GM21381 (cell line): Measurements from ENCODE around the gene ARG1.
"Not testable (repeated sequence)": the region's sequence is repeated elsewhere in the genome, so short reads cannot be mapped to it uniquely, and the experiment has no call there.

Experiments
- ATAC-seq: cut with Tn5 transposase; IDR thresholded peaks from one replicate; pipeline ENCODE4 v1.9.1; 2021; ENCODE audit warnings: mild to moderate bottlenecking, moderate library complexity; ENCODE audit not compliant: unreplicated experiment

The ARG1 gene

DNA sequence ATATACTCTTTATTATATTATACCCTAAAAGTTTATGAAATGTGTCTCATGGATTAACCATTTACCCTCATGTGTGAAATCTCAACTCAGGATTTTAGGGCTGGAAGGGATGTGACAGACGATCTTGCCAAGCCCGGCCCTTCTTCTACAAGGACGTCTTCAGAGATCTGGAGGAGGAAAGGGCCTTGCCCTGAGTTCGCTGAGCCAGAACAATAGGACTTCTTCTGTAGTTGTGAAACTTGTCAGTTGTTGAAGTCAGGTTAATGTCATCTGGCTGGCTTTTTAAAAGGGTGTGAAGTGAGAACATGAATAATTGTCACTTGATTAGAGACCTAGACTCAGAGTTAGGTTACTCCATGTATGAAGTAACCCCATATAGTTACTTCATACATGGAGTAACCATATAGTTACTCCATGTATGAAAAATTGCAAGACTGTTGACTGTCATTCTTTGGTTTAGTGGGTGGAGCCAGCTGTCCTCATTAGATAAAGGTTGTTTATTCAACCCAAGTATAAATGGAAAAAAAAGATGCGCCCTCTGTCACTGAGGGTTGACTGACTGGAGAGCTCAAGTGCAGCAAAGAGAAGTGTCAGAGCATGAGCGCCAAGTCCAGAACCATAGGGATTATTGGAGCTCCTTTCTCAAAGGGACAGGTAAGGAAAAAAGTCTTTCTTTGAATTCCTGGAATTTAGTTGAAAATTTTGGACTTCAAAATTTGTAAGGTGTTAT is at the start of gene ARG1:
Gene ARG1, plus strand, starts transcription at position 541 of the 730 bp plus-strand sequence. Its CDS starts 57 bp downstream, at position 598.
- ATAC-seq = no peak

DNA sequence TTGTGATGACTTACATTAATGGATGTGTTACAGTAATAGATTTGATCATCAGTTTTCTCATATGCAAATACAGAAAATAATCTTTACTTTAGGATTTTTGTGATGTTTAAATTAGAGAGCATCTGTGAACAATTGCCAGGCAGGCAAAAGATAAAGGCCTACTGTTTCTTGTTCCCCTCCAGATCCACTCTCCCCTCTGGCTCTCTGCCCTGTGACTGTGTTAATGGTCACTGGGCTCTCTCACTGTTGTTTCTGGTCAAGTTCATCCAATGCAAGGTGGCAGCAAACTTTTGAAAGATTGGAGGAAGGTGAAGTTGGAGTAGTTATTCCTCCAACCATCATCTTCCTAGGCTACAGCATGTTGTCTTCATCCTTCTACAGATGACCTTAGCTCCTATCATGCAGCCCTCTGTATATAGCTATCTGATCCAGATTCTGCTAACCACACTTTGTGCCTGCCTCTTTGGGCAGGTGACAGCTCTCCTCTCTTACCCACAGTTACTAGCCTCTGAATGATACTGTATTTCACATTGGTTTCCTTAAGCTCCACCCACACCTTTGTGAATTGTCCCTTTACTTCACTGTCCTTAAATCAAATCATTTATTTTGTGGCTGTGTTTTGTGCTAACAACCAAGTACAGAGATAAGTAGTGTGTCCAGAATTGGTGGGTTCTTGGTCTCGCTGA is 48.9 kb upstream of the ARG1 start:
- ATAC-seq = no peak

DNA sequence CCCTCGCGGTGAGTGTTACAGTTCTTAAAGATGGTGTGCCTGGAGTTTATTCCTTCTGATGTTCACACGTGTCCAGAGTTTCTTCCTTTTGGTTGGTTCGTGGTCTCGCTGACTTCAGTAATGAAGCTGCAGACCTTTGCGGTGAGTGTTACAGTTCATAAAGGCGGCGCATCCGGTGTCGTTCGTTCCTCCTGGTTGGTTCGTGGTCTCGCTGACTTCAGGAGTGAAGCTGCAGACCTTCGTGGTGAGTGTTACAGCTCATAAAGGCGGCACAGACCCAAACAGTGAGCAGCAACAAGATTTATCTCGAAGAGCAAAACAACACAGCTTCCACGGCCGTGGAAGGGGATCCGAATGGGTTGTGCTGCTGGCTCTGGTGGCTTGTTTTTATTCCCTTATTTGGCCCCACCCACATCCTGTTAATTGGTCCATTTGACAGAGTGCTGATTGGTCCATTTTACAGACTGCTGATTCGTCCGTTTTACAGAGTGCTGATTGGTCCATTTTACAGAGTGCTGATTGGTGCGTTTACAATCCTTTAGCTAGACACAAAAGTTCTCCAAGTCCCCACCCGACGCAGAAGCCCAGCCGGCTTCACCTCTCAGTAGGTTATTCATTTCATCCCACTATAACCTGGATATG is 48.2 kb upstream of the ARG1 start:
- no peak for ATAC-seq

DNA sequence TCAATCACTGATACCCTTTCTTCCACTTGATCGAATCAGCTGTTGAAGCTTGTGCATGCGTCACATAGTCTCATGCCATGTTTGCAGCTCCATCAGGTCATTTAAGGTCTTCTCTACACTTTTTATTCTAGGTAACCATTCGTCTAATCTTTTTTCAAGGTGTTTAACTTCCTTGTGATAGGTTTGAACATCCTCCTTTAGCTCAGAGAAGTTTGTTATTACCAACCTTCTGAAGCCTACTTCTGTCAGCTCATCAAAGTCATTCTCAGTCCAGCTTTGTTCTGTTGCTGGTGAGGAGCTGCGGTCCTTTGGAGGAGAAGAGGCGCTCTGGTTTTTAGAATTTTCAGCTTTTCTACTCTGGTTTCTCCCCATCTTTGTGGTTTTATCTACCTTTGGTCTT is 42.1 kb upstream of the ARG1 start:
- not testable (repeated sequence) for ATAC-seq

DNA sequence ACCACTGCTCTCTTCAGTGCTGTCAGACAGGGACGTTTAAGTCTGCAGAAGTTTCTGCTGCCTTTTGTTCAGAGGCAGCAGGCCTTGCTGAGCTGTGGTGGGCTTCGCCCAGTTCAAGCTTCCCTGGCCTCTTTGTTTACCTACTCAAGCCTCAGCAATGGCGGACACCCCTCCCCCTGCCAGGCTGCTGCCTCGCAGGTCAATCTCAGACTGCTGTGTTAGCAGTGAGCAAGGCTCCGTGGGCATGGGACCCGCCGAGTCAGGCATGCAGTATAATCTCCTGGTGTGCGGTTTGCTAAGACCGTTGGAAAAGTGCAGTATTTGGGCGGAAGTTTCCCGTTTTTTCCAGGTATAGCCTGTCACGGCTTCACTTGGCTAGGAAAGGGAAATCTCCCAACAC is 41.3 kb upstream of the ARG1 start:
- ATAC-seq = not testable (repeated sequence)

DNA sequence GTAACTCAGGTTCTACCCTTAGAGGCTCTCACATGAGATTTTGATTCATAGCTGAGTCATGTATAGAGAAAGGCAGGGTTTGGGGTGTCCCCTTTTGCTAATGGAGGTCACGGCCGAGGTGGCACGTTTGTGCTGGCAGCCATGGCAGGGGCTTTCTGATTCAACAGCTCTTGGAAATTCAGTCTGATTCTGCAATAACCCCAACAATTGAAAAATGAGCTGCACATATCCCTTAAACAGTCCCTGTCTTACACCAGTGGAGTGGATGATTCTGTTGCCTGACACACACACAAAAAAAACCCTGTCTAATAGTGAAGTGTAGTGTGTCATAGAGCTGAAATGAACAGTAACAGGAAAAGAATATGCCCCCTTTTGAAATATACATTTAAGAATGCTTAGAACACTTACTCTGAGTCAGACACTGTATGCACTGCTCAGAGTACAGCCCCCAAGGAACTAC is 40.4 kb upstream of the ARG1 start:
- peak; percentile 87 for ATAC-seq

DNA sequence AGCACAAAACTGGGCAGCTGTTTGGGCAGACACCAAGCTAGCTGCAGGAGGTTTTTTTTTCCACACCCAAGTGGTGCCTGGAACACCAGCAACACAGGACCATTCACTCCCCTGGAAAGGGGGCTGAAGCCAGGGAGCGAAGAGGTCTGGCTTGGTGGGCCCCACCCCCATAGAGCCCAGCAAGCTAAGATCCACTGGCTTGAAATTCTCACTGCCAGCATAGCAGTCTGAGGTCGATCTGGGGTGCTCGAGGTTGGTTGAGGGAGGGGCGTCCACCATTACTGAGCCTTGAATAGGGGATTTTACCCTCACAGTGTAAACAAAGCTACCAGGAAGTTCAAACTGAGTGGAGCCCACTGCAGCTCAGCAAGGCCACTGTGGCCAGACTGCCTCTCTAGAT is 34.4 kb upstream of the ARG1 start:
- ATAC-seq = not testable (repeated sequence)

DNA sequence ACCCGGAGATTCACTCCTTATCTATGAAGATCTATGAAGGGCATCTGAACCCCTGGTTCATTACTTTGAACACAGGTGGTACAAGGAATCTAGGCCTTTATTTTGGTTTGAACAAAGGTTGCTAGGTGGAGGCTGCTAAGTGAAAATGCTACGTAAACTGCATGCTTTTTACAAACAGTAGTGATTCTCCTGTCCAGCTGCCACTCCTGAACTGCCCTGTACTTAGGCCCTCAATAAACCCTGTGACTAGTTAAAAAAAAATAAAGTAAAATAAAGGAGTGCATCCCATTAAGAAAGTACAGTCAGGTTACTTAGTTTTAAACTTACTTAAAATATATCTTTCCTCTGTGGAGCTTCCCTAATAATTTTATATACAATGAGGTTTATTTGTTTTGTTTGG is 27.7 kb upstream of the ARG1 start:
- ATAC-seq = no peak

DNA sequence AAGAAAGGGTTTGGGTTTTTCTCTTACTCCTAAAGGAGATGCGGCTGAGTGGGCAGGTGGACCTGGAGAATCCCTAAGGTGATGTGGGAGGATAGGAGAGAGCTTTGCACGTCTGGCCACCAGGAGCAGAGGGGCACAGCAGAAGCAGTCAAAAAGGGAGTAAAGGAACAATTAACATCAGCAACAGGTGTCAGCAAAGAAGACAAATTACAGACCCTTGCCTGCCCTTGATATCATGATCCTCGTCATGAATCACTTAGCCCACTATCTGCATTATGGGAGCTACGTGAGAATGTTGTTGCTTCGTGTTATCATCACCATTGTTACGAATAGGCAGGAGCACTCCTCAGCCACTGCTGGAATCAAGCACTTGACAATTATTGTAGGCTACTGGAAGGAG is 25.5 kb upstream of the ARG1 start:
- ATAC-seq = no peak

DNA sequence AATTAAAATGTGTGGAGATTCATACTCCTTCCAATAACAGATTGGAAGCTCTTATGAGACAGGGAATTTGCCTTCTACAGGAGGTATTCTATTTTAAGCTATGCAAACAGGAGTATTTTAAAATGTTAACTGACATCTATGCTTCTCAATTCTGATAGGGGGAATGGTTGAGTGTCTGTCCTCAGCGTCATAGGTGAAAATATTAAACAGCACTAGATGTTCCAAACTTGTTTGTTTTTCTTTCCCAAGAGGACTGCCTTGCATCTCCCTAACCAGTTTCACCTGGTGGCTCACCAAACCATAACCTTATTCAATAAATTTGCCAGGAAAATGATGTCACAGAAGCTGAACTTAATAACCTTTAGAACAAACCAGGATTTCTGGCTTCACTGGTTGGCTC is 24.6 kb upstream of the ARG1 start:
- no peak for ATAC-seq

DNA sequence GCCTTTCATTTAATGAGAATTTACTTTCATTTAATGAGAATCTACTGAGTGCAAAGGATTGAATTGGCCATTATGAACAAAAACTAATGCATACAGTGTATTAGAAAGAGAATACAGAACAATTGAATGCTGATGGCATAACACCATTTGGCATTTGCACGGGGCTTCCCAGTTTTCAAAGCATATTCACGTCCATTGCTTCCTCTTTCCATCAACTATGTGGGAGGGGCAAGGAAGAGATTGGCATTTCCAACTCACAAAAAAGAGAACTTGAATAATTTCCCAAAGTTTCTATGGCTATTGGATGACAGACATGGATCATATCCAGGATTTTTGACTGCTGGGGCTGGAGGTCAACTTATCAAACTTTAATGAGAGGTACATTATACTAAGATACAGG is 23.2 kb upstream of the ARG1 start:
- no peak for ATAC-seq

DNA sequence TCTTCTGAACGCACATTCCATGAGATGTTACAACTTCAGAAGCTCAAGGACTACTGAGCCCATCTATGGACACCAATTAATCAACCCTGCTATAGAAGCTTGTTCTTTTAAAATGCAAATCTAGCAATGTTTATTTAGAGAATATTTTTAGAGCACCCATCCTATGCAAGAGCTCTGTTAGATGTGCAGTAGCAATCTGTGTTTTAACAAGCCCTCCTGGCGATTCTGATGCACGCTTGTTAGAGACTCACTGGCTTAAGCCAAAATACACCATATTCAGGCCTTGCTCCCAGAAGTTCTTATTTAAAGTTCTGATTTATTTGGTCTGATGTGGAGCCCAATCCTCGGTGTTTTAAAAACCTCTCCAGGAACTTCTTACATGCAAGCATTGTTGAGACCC is 21.1 kb upstream of the ARG1 start:
- ATAC-seq = no peak

DNA sequence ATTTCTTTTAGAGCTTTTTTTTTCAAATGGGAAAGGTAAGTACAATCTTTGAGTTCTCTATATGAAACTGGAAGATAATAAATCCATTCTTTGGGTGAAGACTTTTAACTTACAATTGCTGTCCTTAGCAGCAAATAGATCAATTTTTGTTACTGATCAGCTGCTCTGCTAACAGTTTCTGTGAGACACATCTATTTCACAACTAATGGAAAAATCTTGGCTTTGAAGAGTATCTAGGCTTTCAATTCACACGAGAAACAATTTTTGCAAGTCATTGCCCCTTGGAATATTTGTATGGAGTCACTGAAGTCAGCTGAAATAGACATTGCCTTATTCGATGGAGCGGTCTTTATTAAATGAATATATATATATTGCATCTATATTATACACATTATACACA is 20.5 kb upstream of the ARG1 start:
- no peak for ATAC-seq

DNA sequence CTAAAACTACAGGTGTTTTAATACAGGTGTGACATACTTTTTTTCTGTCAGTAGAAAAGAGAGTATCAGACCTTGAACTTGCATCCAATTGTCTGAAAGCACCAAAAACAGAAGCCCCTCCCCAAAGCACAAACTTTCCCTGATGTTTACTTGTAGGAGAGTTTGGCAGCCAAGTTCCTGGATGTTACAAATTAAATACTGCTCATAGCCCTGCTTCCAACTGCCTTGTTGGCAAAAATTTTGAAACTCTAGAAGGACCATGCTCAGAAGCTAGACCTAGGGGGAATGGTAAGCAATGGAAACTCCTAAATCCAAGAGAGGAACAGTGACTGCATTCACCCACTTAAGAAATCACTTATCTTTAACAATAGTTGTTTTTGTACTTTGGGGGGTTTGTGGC is 17.0 kb upstream of the ARG1 start:
- ATAC-seq = no peak

DNA sequence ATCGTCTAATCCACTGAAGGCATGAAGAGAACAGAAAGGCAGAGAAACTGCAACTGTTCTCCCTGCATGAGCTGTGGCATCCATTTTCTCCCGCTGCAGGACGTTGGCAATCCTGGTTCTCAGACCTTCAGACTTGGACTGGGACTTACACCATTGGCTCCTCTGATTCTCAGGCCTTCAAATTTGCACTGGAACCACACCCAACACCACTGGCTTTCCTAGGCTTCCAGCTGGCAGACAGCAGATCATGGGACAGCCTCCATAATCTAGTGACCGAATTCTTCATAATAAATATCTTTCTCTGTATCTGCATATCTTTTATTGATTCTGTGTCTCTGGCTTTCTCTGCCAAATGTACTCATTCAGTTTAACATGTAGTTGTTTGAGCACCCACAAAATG is 14.1 kb upstream of the ARG1 start:
- no peak for ATAC-seq

DNA sequence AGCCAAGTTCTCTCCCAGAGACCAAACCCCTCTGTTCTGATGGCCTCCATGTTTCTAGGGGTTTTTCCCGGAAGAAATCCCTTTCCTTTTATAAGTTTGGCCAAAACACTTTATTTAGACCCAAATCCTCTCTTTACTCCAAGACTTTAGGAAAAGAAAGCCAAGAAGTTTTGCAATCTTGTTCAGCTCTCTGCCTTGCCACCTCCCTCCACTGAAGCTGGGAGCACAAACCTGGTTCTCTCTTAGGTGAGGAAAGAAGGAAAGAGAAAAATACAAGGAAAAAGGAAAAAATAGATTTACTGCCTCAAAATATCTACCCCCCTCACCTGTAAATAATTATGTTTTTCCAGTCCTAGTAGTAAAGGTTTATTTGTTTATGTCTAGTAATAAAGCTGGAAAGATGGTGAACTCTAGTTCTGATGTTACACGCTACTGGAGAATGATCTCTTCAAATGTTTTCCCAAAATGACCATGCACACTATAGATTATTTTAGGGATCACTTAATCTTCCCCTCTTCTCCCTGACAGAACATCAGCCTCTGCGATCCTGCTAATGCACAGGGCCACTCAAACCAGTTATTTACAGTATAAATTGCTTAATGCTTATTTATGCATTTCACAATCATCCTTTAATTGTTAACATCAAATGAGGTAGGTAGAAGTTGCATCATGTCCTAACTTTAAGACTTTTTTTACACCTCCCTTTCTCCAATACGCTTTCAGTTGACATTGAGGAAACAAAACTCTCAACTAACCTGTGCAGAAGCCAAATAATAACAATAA is 10.9 kb upstream of the ARG1 start:
- ATAC-seq = no peak

DNA sequence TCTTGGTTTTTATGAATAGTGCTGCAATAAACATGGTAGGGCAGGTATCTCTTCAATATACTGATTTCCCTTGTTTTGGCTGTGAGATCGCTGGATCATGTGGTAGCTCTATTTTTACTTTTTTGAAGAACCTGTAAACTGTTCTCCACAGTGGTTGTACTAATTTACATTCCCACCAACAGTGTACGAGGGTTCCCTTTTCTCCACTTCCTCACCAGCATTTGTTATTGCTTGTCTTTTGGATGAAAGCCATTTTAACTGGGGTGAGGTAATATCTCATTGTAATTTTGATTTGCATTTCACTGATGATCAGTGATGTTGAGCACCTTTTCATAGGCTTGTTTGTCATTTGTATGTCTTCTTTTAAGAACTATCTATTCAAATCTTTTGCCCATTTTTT is 8.0 kb upstream of the ARG1 start:
- no peak for ATAC-seq

DNA sequence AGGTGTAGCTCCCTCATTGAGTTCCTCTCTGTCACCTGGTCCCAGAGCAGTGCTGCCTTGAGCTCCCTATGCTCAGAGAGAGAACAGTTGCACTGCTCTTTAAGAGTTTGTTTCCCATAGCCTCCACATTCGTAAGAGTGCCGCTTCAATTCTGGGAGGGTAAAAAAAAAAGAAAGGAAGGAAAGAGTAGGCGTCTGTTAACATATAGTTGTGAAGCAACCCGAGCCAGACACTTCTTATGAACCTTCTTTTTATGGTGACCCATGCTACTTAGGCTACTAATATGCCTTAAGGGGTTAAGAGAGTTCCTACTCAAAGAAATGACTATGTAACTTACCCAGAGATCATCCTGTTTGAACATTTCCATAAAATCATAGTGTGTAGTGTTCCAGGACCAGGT is 4.3 kb upstream of the ARG1 start:
- ATAC-seq = no peak

DNA sequence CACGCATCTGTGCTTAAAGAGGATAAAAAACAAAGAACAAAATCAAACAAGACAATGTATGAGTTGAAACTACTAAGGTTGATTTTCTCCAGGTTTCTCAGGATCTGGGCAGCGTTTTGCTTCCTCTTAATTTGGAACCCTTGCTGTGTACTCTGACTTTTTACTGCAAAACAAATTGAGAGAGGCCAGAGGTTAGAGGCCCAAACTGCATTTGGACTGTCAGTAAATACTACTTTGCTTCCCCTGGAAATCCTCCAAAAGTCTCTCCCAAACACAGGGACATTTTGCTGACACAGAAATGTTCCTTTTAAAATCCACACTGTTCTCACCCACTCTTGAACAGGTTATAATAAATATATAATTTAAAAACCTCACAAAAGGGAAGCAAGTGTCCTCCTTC is 1.1 kb downstream of the ARG1 start:
- no peak for ATAC-seq

DNA sequence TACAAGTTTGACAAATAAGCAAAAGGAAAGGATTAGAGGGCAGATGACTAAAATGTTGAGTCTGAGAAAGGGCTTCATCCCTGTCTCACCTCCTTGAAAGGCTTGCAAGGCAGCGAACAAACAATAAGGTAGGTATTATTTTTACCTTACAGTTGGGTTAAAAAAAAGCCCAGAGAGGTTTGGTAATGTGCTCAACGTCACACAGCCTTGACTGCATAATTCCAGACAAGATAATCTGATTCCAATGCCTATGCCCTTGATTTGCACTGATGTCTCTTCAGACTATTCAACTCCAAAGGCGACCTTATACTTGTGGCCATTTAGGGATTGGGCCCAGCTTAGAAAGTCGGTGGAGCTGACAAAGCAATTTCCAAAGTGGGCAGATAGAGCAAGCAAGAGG is 1.7 kb downstream of the ARG1 start:
- no peak for ATAC-seq

DNA sequence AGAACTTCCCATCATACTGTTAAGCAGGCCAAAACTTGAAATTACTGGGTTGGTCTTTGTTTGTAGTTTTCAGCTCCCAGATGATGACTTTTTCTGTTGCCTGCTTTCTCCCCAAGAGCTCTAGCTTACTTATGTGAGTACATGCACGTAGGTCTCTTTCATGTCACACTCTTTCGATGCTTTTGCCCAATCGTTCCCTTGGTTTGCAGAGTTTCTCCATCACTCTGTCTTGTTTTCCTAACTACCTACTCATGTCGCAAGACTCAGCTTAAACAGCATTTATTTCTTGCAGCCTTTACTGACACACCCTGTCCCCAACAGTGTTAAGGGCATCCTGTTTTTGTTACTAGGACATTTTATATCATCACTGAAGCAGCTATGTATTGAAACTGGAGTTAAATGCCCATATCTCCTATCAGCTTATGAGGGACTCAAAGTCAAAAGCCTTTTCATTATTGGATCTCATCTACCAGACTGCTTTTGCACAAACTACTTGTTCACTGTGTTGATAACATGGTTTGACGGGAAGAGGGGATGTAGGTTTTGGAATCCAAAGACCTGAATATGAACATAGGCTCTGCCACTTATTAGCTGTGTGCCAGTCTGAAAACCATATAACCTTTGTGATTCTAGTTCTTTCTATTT is 2.9 kb downstream of the ARG1 start:
- no peak for ATAC-seq
